OCI-LY3 (cell line): ENCODE measurements around the gene THAP6.

Experiments used
- CTCF ChIP-seq: fragments of 200-600, 300-600 bp; sonication (generic); IDR thresholded peaks from 2 replicates; pipeline ENCODE4 v1.5.1; 2014; ENCODE audit warnings: antibody characterized with exemption, low read length, low read depth
- EZH2phosphoT487 ChIP-seq: fragments of 200-600 bp; shearing (Covaris generic); IDR thresholded peaks from 2 replicates; pipeline ENCODE4 v1.6.1; 2018; ENCODE audit warnings: antibody characterized with exemption, mixed run types, low read depth

GRCh38 chr4:75547647-75548387 lies 33.5 kb downstream of the THAP6 start:
- TF ChIP-seq CTCF (no peak), EZH2phosphoT487 (no peak)
